ENCODE data around the gene IYD.
A peak's percentile ranks its signal among the peaks of the same experiment; 100 is the strongest.

Gene IYD

DNA sequence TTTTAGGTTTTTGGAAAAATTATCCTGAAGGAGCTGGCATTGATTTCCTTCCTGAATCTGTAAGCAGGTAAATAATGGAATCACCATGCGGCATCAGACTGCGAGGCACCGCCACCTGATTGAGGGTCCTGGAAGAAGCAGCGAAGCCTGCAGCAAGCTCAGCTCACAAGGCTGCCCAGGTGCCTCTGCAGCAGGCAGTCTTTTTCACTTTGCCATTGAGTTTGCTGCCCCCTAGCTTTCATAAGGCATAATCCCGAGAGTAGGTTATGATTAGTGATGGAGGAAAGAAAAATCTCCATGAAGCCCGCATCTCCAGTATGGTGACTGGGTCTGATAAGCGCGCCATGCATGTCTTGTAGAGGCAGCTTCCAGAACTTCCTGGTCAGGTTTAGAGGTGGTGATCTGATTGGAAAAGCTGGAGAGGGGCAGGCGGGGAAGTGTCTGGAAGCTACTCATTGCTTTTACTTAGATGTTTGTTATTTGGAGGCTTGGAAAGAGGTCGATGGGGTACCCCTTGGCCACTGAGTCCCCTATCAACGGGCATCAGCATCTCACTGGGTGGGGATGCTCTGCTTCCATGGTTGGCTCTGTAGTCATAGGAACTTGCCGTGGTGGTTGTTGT is 26.7 kb downstream of the IYD start:
- DNase-seq: peak; percentile 55

DNA sequence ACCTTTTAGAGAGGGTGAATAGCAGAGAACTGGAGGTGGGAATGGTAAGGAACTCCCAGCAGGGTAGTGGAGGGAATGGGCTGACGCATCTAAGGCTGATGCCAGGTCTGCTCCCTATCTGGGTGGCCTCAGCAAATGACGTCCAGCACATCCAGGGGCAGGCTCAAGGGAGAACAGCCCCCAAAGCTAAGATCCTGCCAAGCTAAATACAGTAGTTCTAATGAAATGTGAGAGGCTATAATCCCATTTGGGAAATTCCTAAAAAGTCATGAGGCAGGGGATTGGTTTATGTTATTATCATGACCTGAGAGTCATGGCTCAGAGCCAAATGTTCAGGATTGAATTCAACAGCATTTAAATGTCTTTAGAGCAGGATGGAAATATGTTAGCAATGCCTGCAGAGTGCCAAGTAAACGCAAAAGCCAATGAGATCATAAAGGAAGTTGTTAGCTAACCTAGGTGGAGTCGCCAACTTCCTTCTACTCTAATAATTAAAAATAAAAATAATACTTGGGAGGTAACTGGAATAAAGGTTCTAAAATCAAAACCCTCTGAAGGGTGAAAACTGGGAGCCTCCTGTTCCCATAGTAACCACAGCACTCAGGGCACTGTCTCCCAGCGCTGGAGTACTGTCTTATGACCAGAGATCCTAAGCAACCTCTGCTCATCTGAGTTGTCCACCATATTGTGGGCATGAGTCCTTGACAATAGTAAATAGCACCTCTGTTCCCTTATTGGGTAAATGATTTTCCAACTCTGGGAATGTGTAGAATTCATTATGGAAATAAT is 34.8 kb downstream of the IYD start:
- DNase-seq: peak; percentile 73

DNA sequence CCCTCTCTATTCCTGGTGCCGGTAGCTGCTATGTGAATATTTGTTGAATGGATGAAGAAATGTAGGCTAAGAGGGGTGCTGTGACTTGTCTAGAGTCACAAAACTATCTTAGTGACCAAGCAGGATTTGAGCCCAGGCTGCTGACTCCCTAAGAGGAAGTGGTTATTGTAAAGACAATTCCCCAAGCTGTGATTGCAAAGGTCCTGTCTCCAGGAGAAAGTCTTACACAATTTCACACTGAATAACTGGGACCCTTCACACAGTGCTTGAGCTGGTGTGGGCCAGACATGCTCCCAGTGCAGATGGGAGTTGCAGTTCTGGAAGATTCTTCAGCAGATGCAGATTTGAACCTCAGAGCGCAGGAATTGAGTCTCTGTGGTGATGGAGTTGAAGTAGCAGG is 38.1 kb downstream of the IYD start:
- DNase-seq: no peak

DNA sequence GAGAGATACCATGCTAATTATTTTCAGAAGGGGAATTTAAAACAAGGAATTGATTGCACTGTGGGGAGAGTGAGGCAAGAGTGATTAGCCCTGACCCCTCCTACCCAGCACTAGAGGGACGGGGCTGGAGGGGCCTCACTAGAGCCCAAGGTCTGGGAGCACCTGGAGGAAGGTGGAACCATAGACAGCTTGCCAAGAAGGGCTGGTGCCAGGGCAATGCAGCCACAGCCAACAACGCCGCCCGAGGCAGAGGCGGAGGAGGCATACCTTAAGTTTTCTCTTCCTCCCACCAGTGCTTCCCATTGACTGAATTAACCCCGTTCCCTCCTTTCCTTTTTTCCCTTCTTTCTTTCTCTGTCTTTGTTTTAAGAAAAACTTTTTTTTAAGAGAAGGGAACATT is 40.0 kb downstream of the IYD start:
- no peak for DNase-seq

DNA sequence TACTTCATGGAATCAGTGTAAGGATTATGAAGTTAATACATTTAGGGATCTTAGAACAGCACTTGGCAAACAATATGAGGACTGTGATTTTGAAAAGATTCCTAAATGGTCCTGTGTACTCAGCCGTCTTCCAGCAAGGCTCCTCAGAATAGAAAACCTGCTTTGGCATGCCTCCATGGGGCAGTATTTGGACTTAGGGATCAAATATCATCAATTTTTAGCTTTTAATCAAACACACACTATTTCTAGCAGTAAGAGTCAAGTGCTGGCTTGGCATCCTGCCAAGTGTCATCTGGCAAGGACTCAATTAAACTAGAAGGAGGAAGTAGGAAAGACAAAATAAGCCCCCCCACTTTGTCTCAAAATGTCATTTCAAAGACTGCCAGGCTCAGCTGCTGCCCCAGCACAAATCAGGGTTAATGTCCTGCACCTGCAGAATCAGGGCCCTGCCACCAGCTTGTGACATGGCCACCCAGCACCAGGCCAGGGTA is 40.8 kb downstream of the IYD start:
- no peak for DNase-seq

DNA sequence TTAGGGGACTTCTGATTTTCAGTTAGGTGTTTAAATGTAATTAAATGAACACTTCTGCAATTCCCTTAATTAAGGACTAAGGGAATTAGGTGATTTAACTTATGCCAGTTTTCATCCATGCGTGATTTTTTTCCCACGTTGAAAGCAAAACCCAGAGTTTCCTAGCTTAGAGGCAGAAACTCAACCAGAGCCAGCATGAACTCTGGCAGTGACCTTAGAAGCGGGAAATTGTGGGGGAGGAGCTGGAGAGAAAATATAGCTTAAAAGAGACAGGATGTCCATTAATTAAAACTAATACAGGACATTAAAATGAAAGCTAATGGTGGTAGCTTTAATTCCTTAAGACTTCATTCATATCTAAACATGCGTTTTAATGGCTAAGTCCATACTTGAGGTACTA is 41.6 kb downstream of the IYD start:
- DNase-seq: no peak

DNA sequence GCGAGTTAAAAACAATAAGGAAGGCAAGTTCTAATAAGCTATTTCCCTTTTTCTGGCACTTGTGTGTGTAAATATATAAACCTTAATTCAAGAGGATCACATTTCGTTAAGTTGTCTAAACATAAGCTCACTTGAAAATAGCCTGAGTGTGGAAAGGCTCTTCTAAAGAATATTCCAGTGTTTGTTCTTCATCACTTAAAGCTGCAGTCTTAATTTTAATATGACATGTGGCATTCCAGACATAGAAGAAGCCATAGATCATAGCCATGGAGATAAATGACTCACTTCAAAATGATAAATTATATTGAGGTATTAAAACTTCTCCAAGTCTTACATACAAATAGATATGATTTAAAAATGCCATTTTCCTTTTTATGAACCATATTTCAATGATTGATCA is 42.1 kb downstream of the IYD start:
- no peak for DNase-seq

DNA sequence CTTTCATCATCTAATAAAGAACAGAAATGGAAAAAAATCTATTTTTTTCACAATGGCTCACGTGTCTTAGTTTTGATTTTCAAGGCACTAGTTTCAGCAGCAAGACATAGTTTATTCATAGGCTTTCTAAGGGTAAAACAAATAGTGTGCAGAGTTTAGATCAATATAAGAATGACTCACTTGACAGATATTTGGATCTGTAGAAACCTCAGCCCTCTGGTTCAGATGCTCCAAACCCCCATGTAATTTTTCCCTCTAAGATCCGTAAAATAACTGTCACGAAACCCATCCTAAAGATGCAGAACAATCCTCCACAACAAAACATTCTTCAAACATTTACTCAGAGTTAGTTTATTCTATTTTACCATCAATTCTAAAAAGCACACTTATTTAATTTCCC is 43.4 kb downstream of the IYD start:
- DNase-seq: no peak

DNA sequence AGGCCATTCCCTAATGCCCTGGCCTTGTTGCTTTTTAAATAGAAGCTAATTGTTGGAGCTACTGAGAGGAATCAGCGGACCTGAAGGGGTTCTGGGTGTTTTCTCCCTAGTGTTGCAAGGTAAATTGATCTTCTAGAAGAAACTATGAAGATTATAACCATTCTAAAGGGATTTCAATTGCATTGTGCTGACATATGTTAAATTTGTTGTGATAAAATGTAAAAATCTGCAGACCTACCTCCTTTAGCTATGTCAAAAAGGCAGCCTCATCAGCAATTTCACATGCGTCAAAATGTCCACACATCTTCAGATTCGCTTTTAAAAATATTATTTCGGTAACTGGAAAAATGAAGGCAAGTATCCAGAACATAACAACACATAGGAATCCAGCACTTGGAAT is 44.4 kb downstream of the IYD start:
- DNase-seq: no peak

DNA sequence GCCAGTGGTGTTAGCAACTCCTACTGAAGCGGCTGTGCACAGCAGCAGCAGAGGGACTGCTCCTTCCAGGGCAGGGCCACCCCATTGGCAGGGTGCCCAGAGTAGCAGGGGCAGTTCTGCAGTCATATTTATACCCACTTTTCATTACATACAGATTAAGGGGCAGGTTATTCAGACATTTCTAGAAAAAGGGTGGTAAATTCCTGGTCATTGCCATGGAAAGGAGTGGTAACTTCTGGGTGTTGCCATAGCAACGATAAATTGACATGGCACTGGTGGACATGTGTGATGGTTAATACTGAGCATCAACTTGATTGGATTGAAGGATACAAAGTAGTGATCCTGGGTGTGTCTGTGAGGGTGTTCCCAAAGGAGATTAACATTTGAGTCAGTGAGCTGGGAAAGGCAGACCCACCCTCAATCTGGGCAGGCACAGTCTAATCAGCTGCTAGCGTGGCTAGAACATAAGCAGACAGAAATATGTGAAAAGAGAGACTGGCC is 45.0 kb downstream of the IYD start:
- no peak for DNase-seq

DNA sequence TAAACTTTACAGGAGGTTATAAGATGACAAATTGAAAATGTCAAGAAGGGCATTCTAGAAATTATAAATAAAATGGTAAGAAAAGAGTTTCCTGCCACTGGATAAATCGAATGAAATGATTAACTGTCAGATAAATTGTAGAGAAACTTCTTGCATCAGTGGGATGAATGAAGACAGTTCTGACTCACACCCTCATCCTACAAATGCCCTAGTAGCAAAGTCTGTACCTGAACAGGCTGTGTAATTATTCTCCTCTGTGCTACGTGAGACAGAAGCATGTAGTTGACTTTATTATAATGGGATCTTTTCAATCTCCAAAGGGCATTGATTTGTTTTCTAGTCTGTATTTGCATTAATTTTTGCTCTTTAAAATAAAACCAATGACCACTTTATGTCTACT is 47.3 kb downstream of the IYD start:
- DNase-seq: no peak

DNA sequence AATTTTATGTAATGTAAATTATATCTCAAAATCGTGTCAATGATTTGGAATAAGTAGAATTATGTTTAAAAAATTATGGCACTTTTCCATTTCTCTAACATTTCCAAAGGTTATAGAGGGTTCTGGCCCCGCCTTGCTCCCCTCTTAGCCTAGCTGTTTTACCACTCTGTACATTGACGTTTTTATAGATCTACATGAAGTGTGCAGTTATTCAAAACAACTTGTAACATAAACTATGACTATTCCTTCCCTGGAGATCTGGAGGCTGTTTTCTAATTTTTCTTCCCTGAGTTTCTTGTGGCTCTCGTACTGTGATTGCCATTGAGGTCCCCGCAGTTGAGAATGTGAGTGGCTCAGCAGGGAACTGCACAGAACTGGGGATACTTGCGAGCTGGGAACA is 48.4 kb downstream of the IYD start:
- no peak for DNase-seq

DNA sequence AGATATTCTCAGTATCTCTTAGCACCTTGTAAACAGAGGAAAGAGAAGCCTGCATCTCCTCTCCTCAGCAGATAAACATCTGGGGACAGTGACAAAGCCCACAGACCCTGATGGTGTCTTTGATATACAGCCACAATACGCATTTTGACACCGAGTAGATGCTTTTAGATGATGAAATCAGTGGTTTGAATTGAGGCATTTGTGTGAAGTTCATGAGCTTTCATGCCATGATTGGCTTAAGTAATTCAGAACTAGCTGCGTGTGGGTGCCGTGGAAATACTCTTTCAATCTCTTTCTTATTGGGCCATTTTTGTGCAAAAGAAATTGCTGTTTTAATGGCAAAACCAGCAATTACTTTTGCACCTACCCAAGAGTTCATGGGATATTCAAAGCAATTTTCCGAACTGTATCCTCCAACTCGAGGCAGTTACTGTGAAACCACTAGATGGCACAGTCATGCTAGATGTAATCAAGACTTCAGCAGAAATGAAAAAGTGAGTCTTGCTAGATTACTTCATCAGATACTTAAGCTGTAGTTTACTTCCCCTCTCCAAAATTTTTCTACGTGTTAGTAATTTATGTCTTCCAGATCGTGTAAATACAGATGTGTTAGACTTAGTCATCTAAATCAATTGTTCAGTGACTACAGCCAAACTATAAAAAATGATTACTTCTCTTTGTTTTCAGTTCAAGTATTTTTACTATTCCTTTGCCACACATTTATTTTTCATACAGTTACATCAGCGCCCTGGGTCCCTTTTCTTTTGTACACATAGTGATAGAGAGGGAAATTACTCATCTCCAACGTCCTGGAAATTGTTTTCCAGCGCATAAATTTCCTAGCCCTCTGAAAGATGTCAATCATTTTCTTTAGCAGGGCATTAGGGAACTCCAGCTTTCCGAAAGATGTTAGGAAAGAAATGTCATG is 49.4 kb downstream of the IYD start:
- peak; percentile 83 for DNase-seq

DNA sequence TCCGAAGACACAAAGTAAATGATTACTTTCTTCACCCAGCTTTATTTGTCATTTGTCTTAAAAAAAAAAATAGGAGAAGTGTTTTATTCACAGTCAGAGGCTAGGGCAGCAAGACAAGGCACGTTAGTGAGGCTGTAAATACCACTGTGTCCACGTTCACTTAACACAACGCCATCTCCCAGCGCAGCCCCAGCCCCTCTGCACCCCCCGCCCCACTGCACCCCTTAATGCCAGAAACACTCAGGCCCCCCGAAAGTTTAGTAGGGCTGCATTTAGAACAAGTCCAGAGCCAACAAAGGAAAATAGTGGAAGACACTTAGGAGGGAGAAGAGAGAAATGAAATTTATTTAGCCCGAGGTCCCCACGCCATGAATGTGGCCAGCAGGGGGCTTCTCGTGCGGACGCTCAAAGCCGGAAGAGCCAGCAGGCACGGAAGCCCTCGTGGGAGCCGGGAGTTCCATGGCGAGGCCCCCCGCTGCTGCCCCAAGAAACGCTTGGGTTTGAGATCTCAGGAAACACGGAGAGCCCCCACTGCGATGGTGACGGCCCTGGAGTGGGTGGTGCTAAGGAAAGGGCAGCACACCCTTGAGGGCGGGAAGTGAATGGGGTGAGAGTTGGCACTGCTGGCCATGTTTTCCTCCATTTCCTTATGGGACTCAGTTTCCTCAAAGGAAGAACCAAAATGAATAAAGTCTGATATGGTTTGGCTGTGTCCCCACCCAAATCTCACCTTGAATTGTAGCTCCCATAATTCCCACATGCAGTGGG is 50.2 kb downstream of the IYD start:
- DNase-seq: peak; percentile 34

DNA sequence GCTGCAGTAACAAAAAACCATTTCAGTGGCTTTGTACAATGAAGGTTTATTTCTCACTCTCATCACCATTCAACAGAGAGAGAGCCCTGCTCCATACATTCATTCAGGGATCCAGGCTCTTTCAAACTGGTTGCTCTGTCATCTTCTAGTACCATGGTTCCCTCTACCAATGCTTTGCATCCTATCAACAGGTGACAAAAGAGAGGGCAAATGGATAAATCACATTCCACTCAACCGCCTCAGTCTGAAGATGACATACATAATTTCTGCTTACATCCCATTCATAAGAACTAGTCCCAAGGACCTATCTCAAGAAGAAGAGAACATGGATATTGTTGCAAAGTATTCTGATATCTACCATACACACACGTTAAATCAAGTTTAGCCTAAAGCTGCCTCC is 51.6 kb downstream of the IYD start:
- DNase-seq: no peak

DNA sequence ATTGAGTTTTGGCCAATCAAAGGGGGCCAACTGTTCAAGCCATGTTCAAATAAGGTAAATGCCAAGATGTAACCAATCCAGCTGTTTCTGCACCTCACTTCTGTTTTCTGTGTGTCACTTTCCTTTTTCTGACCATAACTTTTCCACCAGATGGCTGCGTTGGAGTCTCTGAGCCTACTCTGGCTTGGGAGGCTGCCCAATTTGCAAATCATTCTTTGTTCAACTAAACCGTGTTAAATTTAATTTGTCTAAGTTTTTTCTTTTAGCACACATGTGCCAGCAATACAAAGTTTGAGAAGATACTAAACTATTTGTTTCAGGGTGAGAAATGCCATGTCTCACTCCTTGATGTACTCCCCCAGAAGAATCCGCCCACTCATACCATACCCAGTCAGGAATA is 52.1 kb downstream of the IYD start:
- no peak for DNase-seq

DNA sequence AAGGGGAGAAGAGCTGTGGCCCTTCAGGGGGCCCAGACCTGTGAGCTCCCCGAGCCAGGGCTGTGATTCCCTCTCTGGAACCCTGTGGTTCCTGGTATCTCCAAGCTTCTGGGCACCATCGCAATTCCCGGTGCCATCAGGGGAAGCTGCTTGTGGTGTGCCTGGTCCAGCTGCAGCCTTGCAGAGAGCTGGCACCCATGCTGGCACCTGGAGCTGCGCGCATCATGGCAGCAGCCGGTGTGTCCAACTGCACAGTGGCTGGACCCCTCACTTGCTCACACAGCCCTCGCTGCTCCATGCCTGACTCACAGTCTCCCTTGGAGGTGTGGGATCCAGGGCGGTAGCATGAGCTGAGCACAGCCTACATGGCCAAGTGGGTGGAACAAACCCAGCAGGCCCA is 56.7 kb downstream of the IYD start:
- no peak for DNase-seq

DNA sequence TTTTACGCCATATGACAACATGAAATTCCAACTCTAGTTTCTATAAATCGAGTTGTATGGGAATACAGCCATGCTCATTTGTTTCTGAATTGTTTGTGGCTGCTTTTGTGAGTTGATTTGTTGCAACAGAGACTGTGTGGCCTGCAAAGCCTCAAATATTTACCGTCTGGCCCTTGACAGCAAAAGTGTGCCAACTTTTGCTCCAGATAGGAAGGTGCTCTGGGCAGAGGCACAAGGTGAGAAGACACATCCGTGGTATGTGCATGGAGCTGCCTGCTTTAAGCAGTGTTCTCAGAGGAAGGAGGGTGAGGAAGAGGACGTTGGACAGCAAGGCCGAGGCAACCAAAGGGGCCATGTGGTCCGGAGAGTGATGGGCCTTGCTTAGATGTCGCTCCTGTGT is 57.4 kb downstream of the IYD start:
- DNase-seq: no peak

DNA sequence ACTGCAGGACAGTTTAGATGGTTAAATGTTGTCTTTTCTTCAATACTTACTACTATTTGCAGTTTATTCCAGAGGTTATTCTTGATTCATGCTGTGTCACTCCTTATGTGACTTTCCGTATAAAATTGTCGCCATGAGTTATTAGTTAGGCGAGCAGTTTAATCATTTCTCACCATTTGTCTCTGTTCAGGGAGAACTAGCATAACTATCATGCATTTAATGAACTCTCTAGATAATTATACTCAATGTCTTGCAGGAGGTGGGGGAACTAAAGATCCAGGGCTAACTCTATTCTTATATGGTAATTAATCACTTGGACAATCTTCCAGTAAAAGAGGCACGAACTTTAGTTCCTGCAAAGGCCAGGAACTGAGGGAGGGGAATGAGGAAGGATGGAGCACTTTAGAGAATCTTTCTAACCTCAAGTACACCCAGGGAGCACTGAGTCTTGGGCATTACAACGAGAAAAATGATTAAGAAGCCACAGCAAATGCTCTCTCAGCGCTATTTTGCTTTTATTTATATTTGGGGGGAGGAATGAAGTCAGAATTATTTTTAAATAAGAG is 58.3 kb downstream of the IYD start:
- no peak for DNase-seq

DNA sequence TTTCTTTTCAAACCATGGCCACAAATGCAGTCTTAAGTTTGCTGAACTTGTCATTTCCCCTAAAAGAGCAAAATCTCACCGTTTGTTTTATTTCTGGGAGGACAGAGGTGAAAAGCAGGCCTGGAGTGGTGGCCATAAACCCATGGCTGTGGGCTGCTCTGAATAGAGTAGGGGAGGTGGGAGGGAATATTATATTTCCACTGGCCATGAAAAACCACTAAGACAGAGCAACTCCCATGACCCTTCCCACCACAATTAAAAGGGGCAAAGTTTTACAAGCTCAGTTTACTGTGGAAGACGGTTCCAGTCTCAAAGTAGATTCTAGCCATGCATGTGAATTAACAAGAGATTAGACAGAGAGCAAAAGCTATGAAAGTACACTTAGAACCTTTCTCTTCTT is 59.0 kb downstream of the IYD start:
- no peak for DNase-seq

DNA sequence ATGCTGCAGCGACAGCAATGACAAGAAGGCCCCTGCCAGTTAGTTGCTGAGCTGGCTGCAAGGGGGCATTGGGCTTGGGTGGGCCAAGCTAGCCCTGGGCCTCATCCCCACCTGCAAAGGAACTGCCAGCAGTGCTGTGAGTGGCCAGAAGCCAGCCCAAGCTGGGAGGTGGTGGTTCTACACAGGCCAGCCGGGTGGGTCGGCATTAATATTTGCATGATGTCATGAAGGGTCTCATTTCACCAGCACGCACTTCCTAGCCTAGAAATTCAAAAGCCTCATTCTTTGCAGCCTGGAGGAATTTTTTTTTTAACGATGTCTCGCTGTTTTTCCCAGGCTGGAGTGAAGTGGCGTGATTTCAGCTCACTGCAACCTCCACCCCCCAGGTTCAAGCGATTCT is 62.0 kb downstream of the IYD start:
- DNase-seq: no peak

DNA sequence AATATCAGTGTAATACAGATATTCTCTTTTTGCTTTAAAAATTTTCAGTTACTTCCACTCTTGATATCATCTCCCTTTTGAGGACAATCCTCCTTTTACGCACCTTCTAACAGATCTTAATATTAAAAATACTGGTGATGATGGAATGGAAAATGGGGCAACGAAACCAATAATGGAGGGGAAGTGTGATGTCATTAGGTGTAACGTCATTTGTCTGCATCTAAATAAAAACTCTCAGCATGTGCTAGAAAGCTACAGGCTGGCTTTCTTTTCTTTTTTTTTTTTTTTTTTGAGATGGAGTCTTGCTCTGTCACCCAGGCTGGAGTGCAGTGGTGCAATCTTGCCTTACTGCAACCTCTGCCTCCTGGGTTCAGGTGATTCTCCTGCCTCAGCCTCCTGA is 66.5 kb downstream of the IYD start:
- no peak for DNase-seq
